ENCODE results near the gene MYLK. TPM values are rescaled to one million over a fixed set of nuclear protein-coding genes. Genes with fewer than 3 reads are reported as not detected.
"Not testable (repeated sequence)": the region's sequence is repeated elsewhere in the genome, so short reads cannot be mapped to it uniquely, and the experiment has no call there.

Gene MYLK
- total and polyA plus RNA-seq, 5 donors from 2014 or later, result 0.07 to 2.9 (median 0.20) TPM; not detected in 1

GRCh38 chr3:123712077-123712860, 171.9 kb downstream of the MYLK start:
- H3K27me3 Mint-ChIP-seq, result no peaks in the 10 kb centered on the region

GRCh38 chr3:123711356-123711755, 172.8 kb downstream of the MYLK start:
- ATAC-seq (ENCODE audit: low read depth in 2 of 2), result no peak
- H3K4me1 Mint-ChIP-seq, result no peaks in the 10 kb centered on the region
- no peaks in the 10 kb centered on the region for H3K4me1 ChIP-seq (ENCODE audit: control insufficient read depth, insufficient read depth, low read length, poor library complexity, severe bottlenecking)

More at GRCh38 chr3:123712077-123712860, 171.9 kb downstream of the MYLK start:
- Histone ChIP-seq H3K4me1 (ENCODE audit: control insufficient read depth, insufficient read depth, low read length, poor library complexity, severe bottlenecking) (no peaks in the 10 kb centered on the region), H3K9me3 (ENCODE audit: control insufficient read depth in 2 of 2, low read length in 2 of 2) (no peaks in the 10 kb centered on the region), H3K27ac (ENCODE audit: insufficient read depth, low read length, poor library complexity, severe bottlenecking) (no peak overlapping the region), H3K36me3 (ENCODE audit: control insufficient read depth, insufficient read depth, low read length) (no peaks in the 10 kb centered on the region), H3K4me3 (ENCODE audit: low read depth, low read length) (no peak overlapping the region), H3K27me3 (ENCODE audit: control insufficient read depth, insufficient read depth, low read length) (peaks cover 1% of the 10 kb centered on the region)
- Mint-ChIP-seq H3K36me3 (no peaks in the 10 kb centered on the region), H3K4me1 (no peaks in the 10 kb centered on the region), H3K4me3 (no peak overlapping the region), H3K9me3 (no peaks in the 10 kb centered on the region), H3K27ac (no peak overlapping the region)
- DNase-seq (no peak), ATAC-seq (ENCODE audit: low read depth in 2 of 2) (no peak)

GRCh38 chr3:123708531-123708930, 175.6 kb downstream of the MYLK start:
- DNase-seq (no peak), ATAC-seq (ENCODE audit: low read depth in 2 of 2) (no peak)
- Histone ChIP-seq H3K36me3 (ENCODE audit: control insufficient read depth, insufficient read depth, low read length) (no peaks in the 10 kb centered on the region), H3K4me1 (ENCODE audit: control insufficient read depth, insufficient read depth, low read length, poor library complexity, severe bottlenecking) (no peaks in the 10 kb centered on the region), H3K27ac (ENCODE audit: insufficient read depth, low read length, poor library complexity, severe bottlenecking) (no peak overlapping the region), H3K4me3 (ENCODE audit: low read depth, low read length) (no peak overlapping the region), H3K9me3 (ENCODE audit: control insufficient read depth in 2 of 2, low read length in 2 of 2) (no peaks in the 10 kb centered on the region), H3K27me3 (ENCODE audit: control insufficient read depth, insufficient read depth, low read length) (no peaks in the 10 kb centered on the region)
- Mint-ChIP-seq H3K4me3 (no peak overlapping the region), H3K27me3 (peaks cover 5% of the 10 kb centered on the region), H3K9me3 (peaks cover 0 to 2% (median 0%) of the 10 kb centered on the region in 7 donors), H3K4me1 (no peaks in the 10 kb centered on the region), H3K36me3 (no peaks in the 10 kb centered on the region), H3K27ac (no peak overlapping the region)

More at GRCh38 chr3:123711356-123711755, 172.8 kb downstream of the MYLK start:
- Histone ChIP-seq H3K27me3 (ENCODE audit: control insufficient read depth, insufficient read depth, low read length) (peaks cover 1% of the 10 kb centered on the region), H3K4me3 (ENCODE audit: low read depth, low read length) (no peak overlapping the region), H3K27ac (ENCODE audit: insufficient read depth, low read length, poor library complexity, severe bottlenecking) (no peak overlapping the region), H3K9me3 (ENCODE audit: control insufficient read depth in 2 of 2, low read length in 2 of 2) (no peaks in the 10 kb centered on the region), H3K36me3 (ENCODE audit: control insufficient read depth, insufficient read depth, low read length) (no peaks in the 10 kb centered on the region)
- DNase-seq, result no peak
- Mint-ChIP-seq H3K27ac (no peak overlapping the region), H3K36me3 (no peaks in the 10 kb centered on the region), H3K9me3 (no peaks in the 10 kb centered on the region), H3K27me3 (peaks cover under 1% of the 10 kb centered on the region), H3K4me3 (no peak overlapping the region)

GRCh38 chr3:123707641-123708040, 176.5 kb downstream of the MYLK start:
- H3K36me3 Mint-ChIP-seq; H3K36me3 ChIP-seq (ENCODE audit: control insufficient read depth, insufficient read depth, low read length); H3K4me1 ChIP-seq (ENCODE audit: control insufficient read depth, insufficient read depth, low read length, poor library complexity, severe bottlenecking); H3K27me3 Mint-ChIP-seq; H3K4me3 ChIP-seq (ENCODE audit: low read depth, low read length); H3K9me3 Mint-ChIP-seq; H3K4me3 Mint-ChIP-seq; DNase-seq; H3K27me3 ChIP-seq (ENCODE audit: control insufficient read depth, insufficient read depth, low read length); H3K27ac ChIP-seq (ENCODE audit: insufficient read depth, low read length, poor library complexity, severe bottlenecking); H3K9me3 ChIP-seq (ENCODE audit: control insufficient read depth in 2 of 2, low read length in 2 of 2); H3K27ac Mint-ChIP-seq; H3K4me1 Mint-ChIP-seq; ATAC-seq (ENCODE audit: low read depth in 2 of 2): not testable (repeated sequence)

GRCh38 chr3:123706871-123707270, 177.3 kb downstream of the MYLK start:
- no peak overlapping the region for H3K4me3 ChIP-seq (ENCODE audit: low read depth, low read length)
- no peaks in the 10 kb centered on the region for H3K36me3 Mint-ChIP-seq
- peaks cover 0 to 2% (median 0%) of the 10 kb centered on the region in 7 donors for H3K9me3 Mint-ChIP-seq
- no peaks in the 10 kb centered on the region for H3K36me3 ChIP-seq (ENCODE audit: control insufficient read depth, insufficient read depth, low read length)
- no peaks in the 10 kb centered on the region for H3K9me3 ChIP-seq (ENCODE audit: control insufficient read depth in 2 of 2, low read length in 2 of 2)
- H3K4me1 Mint-ChIP-seq, result no peaks in the 10 kb centered on the region
- H3K27me3 ChIP-seq (ENCODE audit: control insufficient read depth, insufficient read depth, low read length), result no peaks in the 10 kb centered on the region
- peaks cover 5% of the 10 kb centered on the region for H3K27me3 Mint-ChIP-seq
- no peak overlapping the region for H3K4me3 Mint-ChIP-seq
- no peak overlapping the region for H3K27ac Mint-ChIP-seq
- DNase-seq (no peak), ATAC-seq (ENCODE audit: low read depth in 2 of 2) (no peak)
- no peak overlapping the region for H3K27ac ChIP-seq (ENCODE audit: insufficient read depth, low read length, poor library complexity, severe bottlenecking)
- H3K4me1 ChIP-seq (ENCODE audit: control insufficient read depth, insufficient read depth, low read length, poor library complexity, severe bottlenecking), result no peaks in the 10 kb centered on the region

GRCh38 chr3:123705488-123706285, 178.4 kb downstream of the MYLK start:
- Mint-ChIP-seq H3K9me3 (peaks cover 0 to 2% (median 0%) of the 10 kb centered on the region in 7 donors), H3K4me1 (no peaks in the 10 kb centered on the region), H3K27ac (no peak overlapping the region), H3K4me3 (no peak overlapping the region), H3K27me3 (peaks cover 5% of the 10 kb centered on the region), H3K36me3 (no peaks in the 10 kb centered on the region)
- Histone ChIP-seq H3K27me3 (ENCODE audit: control insufficient read depth, insufficient read depth, low read length) (no peaks in the 10 kb centered on the region), H3K36me3 (ENCODE audit: control insufficient read depth, insufficient read depth, low read length) (no peaks in the 10 kb centered on the region), H3K9me3 (ENCODE audit: control insufficient read depth in 2 of 2, low read length in 2 of 2) (no peaks in the 10 kb centered on the region), H3K4me3 (ENCODE audit: low read depth, low read length) (no peak overlapping the region), H3K27ac (ENCODE audit: insufficient read depth, low read length, poor library complexity, severe bottlenecking) (no peak overlapping the region), H3K4me1 (ENCODE audit: control insufficient read depth, insufficient read depth, low read length, poor library complexity, severe bottlenecking) (no peaks in the 10 kb centered on the region)
- ATAC-seq (ENCODE audit: low read depth in 2 of 2), result no peak
- no peak for DNase-seq

GRCh38 chr3:123703663-123704062, 180.5 kb downstream of the MYLK start:
- H3K27ac ChIP-seq (ENCODE audit: insufficient read depth, low read length, poor library complexity, severe bottlenecking); H3K27me3 Mint-ChIP-seq; H3K27ac Mint-ChIP-seq; ATAC-seq (ENCODE audit: low read depth in 2 of 2); H3K4me3 ChIP-seq (ENCODE audit: low read depth, low read length); H3K36me3 ChIP-seq (ENCODE audit: control insufficient read depth, insufficient read depth, low read length); H3K4me1 Mint-ChIP-seq; H3K4me3 Mint-ChIP-seq; H3K27me3 ChIP-seq (ENCODE audit: control insufficient read depth, insufficient read depth, low read length); H3K9me3 Mint-ChIP-seq; H3K4me1 ChIP-seq (ENCODE audit: control insufficient read depth, insufficient read depth, low read length, poor library complexity, severe bottlenecking); H3K36me3 Mint-ChIP-seq; H3K9me3 ChIP-seq (ENCODE audit: control insufficient read depth in 2 of 2, low read length in 2 of 2); DNase-seq: not testable (repeated sequence)
